HG03280 (cell line): Measurements from ENCODE around the gene TBX10.
"Not testable (repeated sequence)": the region's sequence is repeated elsewhere in the genome, so short reads cannot be mapped to it uniquely, and the experiment has no call there.

Experiments
- ATAC-seq: cut with Tn5 transposase; IDR thresholded peaks from one replicate; pipeline ENCODE4 v1.9.1; 2021; ENCODE audit warnings: mild to moderate bottlenecking, moderate library complexity; ENCODE audit not compliant: unreplicated experiment

Gene TBX10

DNA sequence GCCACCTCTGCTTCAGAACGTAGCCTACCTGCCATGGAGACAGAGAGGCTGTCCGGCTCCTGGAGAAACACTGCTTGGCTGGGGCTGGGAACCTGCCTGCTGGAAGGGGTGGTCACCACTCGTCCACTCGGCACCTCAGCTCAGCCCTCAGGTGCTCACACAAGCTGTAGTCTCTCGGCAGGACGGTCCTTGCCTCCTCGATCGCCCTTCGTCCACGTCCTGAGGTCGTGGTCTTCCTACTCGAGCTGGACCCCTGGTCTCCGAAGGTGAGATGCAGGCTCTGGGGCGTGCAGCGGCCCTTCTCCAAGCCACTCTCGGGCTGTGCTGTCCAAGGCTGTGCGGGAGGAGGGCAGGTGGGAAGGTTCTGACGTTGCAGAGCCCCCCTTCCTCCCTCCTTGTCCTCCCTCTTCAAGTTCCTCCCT lies at the start of gene TBX10:
Gene TBX10 (minus strand): TSS at position 326 of the 422 bp plus-strand sequence. CDS start 291 bp downstream, at position 35.
- no peak for ATAC-seq

DNA sequence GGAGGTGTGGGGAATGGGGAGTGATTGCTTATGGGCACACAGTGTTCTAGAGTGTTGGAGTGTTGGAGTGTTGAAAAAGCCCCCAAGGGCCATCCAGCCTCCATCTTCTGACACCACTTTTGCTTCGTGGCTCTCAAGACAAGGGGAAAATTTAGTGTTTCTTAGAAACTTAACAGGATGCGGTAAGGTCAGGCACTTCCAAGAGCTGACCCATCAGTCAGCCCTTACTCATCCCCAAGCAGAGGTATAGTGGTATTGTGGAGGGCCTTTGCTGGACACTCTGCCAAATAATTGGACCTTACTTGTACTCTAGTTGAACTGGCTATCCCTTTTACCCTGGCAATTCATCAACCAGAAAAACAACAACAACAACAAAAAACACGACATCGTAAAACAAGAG lies 49.6 kb upstream of the TBX10 start:
- ATAC-seq = no peak

DNA sequence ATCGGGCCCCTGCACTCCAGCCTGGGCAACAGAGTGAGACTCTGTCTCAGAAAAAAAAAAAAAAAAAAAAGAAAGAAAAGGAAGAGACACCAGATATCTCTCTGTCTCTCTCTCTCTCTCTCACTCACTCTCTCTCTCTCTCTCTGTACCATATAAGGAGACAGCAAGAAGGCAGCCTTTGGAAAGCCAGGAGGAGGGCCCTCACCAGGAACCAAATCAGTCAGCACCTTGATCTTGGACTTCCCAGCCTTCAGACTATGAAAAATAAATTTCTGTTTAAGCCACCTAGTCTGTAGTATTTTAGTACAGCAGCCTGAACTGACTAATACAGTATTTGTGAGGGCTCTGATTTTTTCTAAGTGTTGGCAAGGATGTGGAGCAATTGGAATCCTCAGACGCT lies 48.4 kb upstream of the TBX10 start:
- ATAC-seq = no peak

DNA sequence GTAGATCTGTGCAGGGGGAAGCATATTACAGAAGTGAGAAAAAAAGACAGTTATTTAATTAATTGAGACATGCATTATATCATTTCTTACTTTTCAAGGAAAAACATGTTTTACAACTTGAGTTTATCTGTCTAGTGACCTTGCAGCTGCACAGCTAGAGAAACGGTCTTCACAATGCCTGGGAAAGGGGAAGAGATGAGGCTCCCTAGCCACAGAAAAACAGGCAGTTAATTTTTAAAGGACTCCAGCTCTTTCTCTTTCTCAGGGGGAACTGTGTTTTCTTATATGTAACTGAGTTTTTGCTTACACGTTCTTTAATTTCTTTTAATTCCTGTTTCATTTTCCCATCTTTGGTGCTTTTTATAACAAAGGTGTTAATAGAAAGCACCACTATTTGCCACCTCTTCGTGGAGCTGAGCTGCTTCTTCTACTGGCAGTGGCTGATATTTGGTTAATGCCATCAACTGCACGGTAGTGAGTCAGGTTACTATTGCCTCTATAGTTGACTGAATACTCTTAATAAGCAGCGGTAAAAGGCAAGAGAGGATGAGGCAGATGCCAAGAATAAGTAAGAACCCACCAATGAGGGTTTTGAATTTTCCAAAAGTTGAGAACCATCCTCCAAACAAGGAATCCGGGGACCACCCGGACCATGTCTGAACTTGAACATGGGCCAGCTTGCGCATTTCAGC lies 46.2 kb upstream of the TBX10 start:
- ATAC-seq = not testable (repeated sequence)

DNA sequence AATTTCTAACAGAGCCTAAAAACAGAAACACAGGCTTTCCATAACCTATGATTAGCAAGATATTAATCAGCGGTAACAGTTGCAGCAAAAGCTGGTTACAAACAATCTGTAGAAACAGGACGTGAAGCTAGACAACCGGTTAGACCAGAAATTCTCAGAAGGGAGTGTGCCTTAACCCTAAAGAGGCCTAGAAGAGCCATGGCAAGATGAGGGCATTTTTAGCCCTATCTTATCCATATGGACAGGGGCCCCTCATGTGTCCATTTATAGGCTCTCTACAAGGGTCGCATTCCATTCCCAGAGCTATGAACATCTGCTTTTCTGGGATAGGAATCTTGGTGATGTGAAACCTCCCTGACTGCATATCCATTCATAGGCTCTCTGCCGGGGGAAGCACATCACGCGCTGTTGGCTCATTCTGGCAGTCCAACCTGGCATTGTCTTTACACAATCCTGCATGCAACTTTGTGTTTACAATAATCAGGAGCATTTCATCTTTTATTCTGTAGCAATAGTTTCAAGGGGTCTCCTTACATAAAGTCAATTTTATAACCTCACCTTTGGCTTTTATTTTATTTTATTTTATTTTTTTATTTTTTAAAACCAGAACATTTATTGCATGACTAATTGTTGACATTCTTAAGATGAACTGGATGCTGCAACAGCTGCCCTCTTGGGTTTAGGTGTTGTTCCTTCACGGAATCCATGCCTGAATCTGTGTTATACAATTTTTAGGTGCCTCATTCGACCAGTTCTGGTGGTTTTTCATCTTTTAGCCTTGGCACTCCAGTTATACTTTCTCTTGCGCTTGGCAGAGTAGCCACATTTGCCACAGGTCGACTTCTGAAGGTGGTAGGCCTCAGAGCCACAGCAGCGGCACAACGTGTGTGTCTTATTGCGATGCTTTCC lies 42.8 kb upstream of the TBX10 start:
- not testable (repeated sequence) for ATAC-seq

DNA sequence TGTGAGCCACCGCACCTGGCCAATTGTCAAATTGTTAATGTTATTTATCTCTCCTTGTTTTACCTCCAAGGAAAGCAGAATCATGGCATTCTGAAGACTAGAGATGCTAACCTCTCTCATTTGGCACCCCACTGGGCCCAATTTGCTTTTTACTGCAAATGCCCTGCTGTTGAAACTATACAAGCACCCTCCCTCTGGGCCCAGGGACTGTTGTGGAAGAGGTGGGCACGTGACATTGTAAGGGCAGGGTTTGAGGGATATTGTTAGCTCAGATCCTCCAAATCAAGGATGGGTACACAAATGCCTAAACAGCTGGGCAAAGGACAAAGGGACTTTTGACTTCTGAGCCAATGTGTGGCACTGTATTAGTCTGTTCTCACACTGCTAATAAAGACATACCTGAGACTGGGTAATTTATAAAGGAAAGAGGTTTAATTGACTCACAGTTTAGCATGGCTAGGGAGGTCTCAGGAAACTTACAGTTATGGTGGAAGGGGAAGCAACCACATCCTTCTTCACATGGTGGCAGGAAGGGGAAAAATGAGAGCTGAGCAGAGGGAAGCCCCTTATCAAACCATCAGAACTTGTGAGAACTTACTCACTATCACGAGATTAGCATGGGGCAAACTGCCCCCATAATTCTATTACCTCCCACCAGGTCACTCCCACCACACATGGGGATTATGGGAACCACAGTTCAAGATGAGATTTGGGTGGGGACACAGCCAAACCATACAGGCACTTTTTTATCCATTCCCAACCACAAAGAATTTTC lies 41.3 kb upstream of the TBX10 start:
- ATAC-seq = no peak

DNA sequence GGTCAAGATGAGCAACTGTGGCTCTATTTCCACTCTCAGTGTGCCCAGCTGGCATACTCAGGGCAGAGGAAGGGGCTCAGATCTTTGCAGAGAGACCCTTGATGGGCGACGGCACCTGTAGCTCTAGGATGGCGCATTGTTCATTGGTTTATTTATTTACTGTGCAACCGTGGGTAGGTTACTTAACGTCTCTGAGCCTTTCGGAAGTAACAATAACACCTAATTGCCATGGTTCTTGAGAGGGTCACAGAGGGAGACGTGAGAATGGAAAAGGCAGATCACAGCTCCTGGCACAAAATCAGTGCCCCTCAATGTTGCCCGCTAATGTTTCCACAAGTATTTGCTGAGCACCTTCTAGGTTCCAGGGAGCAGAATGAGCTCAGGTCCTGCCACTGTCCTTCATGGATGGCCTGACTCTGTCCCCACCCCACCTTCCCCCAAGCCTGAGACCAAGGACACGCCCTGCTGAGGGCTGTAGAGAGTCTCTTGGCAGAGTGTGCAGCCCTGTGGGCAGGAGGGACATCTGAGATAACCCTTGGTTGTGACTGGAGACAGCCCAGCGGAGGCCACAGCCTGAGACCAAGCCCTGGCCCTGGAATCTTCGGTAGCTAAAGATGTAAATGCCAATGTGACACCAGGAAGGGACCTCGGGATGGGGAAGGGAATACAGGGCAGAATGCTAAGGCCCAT lies 35.6 kb upstream of the TBX10 start:
- no peak for ATAC-seq

DNA sequence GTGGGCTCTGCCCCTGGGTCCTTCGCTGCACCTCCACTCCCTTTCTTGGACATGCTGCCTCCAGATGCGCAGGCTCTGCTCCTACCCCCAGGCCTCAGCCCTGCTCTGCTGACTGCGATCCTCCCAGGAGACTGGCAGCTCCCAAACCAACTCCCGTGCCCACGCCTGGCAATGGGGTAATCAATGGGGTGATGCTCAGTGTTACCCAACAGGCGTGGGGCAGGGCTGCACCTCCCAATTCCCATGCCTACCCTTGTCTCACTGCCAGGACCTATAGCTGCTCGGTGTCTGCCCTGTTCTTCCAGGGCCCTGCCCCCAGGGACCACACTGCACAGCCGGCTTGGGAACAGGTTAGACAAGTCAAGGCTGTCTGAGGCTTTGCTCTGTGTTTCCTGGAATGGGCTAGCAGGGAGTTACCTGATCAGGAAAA lies 34.9 kb upstream of the TBX10 start, which contains the start of gene ALDH3B2:
Gene ALDH3B2 (minus strand): TSS at position 182 of the 430 bp plus-strand sequence. CDS start 7,688 bp downstream, outside the sequence.
- no peak for ATAC-seq

DNA sequence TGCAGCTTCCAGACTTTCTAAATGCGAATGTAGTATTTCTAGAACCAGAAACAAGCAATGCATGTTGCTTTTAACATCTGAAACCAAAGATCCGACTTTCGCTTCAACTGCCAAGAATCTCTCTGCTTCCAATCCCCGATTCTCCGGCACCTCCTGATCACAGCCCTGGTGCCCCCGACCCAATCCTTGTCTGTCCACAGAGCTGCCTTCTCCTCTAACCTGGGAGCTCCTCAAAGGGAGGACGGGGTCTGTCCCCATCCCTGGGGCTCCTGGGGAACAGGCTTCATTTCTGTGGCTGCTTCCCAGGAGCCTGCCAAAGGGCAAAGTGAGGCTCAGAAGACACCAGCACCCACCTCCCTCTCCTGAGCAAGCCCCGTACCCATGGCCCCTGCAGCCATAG lies 34.3 kb upstream of the TBX10 start:
- no peak for ATAC-seq

DNA sequence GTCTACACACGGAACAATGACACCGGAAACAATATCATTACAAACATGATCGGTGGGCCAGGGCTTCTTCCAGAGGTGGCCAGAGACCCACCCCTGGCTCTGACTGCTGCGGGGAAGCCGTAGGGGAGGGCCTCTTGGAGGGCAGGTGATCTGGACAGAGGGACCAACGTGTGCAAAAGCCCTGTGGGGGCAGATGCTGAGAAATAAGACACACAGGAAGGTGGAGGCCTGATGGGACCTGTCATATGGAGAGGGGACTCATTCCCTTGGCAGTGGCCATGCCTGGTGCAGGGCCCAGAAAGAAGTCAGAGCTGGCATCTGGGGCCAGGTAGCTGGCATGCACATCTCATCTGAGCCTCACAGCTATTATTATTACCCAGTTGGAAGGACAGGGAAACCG lies 33.8 kb upstream of the TBX10 start:
- no peak for ATAC-seq

DNA sequence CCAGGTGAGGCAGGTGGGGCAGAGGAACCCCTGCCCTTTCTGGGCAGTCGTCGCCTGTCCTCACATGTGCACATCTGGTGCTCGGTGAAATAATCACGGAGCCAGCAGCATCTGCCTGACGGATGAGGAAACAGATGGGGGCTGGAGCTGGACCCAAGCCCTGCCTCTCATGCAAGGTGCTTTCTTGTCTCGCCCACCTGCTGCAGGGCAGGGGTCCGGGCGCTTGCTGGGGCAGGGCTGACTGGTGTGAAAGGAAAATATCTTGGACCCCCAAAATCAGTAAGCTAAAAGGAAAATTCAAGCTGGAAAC lies 31.6 kb upstream of the TBX10 start:
- no peak for ATAC-seq

DNA sequence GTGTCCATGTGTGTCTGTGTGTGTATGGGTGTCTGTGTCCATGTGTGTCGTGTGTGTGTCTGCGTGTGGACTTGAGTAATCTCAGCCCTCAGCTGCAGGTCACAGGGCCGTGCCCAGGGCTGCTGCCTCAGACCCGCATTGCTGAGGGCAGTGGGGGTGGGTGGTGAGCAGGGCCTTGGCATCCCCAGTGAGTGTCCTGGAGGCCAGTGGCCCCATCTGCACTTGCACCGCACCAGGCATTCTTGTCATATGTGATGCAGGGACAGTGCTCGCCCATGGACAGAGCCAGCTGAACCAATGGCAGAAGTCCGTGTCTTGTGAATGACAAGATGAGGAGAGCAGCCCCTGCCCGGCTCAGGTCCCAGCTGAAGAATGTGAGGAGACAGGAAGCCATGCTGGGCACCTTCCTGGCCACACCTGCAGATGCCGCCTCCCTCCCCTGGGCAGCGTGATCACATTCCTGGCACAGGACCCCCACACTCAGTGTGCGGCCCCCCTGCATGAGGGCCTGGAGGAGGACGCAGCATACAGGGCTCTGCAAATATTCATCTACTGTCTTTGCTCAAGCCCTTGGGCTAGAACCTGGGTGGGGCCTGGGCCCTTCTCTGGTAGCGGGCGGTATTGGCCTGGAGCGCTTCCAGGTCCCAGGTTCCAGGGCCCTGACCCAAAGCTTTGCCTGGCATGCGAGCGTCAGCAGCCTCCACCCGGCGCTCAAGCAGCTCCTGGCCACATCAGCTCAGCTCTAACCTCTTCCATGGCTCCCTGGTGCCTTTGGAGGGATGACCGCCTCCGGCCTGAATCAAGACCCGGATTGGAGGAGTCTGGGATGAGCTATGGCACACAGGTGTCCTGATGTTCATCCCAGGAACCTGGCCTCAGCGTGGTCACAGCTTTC lies 31.0 kb upstream of the TBX10 start:
- no peak for ATAC-seq

DNA sequence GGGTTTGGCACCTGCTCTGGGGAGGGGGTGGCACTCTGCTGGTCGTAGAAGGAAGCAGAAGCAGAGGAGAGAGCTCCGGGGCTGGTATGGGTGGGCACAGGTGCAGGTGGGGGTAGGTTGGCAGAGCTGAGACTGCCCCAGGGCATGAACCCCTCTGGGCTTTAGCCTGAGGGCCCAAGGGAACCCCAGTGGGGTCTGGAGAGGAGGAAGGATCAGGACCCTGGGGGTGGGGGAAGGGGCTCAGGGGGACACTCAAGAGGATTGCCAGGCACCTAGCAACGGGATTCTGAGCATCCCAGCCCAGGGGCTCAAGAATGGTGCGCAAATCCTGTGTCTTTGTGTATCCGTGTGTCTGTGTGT lies 28.6 kb upstream of the TBX10 start:
- no peak for ATAC-seq

DNA sequence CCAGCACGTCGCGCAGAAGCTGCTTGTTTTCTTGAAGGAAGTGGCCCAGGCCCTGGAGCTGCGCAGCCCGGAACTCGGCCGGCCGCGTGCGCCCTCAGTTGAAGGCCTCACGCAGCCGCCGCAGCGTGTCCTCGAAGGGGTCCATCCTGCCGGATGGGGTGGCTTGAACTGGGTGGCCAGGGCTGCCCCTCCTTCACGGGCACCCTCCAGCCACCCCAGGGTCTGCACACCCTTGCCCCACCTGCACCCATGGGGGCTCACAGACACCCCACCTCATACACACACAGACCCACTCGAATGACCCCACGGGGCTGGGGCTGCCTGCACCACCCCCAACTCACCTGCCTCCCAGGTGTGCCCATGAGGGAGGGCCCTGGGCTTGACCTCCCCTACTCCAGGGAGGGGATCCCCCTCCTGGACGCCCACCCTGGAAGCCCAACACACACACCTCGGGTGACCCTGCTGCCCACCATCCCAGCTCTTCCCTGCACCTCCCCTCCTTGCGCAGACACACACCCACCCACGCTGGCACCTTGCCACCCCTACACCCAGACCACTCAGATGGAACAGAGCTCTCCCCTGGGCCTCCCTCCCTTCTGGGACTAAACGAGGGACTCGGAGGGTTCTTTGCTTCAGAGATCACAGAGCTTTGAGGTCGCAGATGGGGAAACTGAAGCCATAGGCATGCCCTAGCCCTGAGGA lies 28.1 kb upstream of the TBX10 start:
- ATAC-seq = no peak

DNA sequence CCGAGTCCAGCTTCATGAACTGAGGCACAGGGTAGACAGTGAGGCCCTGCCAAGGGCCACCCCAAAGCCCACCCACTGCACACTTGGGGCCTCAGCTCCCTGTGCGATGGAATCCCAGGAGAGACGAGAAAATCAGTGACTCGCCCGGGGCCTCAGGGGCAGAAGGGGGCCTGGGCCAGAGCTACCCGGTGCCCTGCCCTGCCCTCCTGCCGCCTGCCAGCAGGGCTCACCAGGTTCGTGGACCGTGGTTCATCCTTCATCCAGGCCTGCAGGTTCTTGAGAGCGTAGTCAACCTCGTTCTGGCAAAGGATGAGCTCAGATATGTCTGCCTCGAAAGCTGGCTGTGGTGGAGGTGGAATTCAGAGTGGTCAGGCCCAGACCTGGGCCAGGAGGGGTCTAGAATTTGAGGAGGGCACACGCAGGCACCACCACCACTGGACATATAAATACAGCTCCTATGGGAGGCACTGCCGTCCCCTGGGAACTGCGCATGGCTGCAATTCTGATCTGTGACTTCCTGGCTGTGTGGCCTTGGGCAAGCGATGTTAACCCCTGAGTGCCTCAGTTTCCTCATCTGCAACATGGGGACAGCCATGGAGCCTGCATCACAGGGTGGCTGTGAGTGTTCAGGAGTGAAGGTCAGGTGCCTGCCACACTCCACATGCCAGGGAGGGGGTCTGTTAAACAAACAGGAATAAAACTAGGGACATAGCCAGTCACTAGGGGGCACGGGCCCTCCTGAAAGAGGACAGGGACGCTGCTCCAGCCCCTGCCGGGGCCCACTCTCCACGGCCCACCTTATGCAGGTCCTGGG lies 27.3 kb upstream of the TBX10 start:
- ATAC-seq = no peak

DNA sequence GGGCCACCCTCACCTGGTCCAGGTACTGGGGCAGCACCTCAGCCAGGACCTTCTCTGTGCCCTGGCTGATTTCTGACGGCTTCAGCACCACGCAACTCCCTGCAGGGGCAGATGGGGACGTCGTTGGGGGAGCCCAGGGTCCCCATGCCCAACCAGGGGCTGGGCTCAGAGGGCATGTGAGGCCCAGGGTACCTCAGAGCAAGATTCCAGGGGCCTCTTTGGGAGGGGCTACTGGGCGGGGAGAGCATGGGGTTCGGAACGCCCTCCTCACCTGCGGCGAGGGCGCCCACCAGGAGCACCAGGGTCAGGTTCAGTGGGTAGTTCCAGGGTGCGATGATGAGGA lies 26.7 kb upstream of the TBX10 start:
- no peak for ATAC-seq

DNA sequence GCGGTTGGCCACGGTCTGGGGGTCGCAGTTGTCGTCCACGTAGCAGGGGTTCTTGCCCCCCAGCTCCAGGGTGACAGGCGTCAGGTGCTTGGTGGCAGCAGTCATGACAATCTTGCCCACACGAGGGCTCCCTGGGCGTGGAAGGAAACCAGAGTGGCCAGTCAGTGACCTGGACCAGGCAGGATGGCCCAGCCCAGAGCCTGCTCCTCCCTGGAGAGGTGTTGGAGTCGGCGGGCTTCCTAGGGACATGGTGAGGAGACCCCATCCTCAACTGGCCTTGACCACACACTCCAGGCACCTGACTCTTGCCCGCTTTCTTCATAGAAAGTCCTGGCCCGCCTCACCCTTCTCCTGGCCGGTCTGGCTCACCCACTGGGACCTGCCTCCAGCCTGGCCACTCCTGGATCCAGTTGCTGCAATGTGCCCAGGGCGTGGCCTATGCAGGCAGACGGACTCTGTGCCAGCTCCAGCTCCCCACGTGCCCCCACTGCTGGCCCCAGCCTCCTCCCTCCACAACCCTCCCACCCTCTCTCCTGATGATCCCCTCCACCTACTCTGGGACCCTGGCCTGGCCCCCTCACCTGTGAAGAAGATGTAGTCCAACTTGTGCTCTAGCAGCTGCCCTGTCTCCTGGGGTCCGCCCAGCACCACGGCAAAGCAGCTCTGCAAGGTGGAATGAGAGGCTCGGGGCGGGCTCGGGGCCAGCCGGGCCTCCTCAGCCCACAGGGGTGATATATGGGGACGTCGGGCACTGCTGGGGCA lies 26.2 kb upstream of the TBX10 start:
- no peak for ATAC-seq
